Forelimb muscle (tissue), 1 donor: ENCODE measurements around the gene ABHD1. TPM values are rescaled to one million over a fixed set of nuclear protein-coding genes. Genes with fewer than 3 reads are reported as not detected.

Source experiments
- DNase-seq: peaks from one replicate; pipeline ENCODE4 v3.0.0-alpha.2; 2013; ENCODE audit warnings: low read depth
- polyA plus RNA-seq: library from polyadenylated mRNA; unstranded; fragments of 120-200 nt; gene quantifications from one replicate; pipeline ENCODE4 v1.2.1, GENCODE V29; 2013; ENCODE audit not compliant: insufficient read length

Gene ABHD1
- polyA plus RNA-seq, 1 donor, result 0.49 TPM

DNA sequence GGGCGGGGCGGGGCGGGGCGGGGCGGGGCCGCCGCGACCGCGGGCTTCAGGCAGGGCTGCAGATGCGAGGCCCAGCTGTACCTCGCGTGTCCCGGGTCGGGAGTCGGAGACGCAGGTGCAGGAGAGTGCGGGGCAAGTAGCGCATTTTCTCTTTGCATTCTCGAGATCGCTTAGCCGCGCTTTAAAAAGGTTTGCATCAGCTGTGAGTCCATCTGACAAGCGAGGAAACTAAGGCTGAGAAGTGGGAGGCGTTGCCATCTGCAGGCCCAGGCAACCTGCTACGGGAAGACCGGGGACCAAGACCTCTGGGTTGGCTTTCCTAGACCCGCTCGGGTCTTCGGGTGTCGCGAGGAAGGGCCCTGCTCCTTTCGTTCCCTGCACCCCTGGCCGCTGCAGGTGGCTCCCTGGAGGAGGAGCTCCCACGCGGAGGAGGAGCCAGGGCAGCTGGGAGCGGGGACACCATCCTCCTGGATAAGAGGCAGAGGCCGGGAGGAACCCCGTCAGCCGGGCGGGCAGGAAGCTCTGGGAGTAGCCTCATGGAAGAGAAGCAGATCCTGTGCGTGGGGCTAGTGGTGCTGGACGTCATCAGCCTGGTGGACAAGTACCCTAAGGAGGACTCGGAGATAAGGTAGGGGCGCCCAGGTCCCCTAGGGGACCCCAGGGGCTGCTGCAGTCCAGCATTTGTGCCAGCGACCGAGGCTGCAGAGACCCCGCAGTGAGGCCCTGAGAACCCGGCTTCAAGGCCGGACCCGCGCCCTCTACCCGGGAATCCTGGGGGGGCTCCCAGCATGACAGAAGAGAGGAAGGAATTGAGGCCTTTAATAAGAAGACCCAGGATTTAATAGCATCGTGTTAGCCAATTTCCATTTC is 36.7 kb upstream of the ABHD1 start, which contains the start of gene KHK:
KHK (plus strand) TSS at position 49 of the 870 bp plus-strand sequence; CDS start at position 537, 488 bp downstream.
- DNase-seq, result no peak

DNA sequence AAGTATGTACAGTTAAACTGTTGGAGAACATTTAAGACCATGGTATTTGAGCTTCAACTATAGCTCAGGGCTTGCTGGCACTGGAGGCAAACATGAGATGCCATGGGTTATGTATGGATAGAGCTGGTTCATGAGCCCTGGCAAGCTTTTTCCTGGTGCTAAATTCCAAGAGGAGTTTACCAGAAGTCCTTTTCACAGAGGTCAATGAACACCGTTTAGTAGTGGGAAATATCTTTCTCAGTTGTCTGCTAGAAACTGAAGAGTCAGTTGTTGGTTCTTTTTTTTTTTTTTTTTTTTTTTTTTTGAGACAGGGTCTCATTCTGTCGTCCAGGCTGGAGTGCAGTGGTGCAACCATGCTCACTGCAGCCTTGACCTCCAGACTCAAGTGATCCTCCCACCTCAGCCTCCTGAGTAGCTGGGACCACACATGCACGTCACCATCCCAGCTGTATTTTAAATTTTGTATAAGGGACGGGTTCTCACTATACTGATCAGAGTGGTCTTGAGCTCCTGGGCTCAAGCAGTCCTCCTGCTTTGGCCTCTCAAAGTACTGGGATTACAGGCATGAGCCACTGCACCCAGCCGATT is 35.7 kb upstream of the ABHD1 start:
- no peak for DNase-seq

DNA sequence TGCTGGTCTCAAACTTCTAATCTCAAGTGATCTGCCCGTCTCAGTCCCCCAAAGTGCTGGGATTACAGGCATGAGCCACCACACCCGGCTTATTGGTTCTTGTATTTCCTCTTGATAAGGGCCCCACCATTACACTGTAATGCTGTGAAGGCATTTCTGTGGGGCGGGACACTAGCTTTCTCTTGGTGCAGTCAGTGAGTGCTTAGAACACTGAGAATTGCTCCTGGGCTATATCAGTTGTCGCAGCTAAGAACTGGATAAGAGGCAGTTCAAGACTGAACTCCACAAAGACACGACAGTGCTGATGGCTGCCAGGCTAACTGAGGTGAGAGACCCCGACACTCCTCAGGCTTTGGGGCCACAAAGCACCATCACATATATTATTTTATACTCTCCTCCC is 35.0 kb upstream of the ABHD1 start:
- DNase-seq, result no peak

DNA sequence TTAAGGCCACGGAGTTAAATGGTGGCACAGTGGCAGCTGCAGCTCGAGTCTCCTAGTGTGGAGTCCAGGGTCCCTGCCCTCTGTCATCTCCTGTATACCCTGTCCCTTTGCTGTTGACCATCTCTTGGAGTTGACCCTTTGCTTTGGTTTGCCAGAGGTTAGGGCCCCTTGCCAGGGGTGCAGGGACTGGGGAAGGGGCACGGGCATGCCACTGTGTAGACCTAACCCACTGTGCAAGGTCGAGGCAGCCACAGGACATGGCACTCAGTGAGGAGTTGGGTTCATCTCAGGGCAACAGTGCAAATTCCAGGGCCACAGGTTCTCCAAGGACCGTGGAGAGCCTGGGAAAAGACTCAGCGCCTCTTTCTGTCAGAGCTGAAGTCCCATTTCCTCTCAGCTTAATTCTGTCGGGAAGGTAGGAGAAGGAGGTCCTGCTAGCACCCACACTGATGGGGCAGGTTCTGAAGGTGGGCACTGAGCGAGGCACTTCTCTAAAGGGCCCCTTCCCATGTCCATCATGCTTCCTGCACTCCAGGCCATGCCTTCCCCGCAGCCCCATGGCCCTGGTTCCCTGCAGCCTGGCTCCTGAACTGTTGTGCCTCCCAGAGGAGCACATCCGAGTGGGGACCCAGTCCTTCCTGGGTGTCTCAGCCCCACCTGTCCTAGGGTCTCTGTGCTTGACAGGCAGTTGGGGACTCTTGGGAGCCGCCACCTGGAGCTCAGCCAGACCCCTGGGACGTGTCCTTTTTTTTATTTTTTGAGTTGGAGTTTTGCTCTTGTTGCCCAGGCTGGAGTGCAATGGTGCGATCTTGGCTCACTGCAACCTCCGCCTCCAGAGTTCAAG is 34.3 kb upstream of the ABHD1 start:
- DNase-seq, result no peak

DNA sequence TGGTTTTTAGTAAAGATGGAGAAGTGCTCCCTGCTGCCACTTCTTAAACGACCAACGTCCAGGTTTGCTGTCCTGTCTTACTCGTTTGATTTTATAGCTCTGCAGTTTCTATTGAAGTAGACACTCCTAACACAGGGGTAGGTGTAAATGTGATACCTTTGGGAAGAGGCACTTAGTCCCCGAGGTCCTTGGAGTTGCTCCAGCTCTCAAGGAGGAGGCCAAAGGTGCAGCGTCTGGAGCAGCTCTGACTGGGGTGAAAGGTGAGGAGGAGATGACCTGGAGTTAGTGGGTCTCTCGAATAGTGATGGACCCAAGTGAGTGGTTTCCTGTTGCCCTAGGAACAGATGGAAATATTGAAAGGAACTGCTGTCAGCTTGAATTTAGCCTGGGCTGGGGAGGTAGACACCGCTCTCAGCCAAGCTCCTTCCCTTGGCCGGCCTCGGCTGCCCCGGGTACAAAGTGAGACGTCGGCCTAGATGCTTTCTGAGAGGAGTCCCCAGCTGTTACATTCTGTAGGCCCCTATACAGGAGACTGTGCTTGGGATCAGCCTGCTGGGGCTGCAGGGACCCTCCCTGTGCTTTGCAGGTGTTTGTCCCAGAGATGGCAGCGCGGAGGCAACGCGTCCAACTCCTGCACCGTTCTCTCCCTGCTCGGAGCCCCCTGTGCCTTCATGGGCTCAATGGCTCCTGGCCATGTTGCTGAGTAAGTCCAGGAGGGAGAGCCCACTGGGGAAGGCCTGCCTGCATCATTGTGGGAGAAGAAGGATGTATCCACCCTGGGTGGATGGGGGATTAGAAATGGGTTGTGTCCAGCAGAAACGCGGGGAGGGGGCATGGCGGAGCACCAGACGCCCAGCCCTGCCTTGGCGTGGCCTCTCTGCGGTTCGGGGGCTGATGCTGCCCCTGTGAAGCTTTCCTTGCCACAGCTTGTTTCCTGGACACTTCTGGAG is 31.6 kb upstream of the ABHD1 start:
- DNase-seq, result no peak

DNA sequence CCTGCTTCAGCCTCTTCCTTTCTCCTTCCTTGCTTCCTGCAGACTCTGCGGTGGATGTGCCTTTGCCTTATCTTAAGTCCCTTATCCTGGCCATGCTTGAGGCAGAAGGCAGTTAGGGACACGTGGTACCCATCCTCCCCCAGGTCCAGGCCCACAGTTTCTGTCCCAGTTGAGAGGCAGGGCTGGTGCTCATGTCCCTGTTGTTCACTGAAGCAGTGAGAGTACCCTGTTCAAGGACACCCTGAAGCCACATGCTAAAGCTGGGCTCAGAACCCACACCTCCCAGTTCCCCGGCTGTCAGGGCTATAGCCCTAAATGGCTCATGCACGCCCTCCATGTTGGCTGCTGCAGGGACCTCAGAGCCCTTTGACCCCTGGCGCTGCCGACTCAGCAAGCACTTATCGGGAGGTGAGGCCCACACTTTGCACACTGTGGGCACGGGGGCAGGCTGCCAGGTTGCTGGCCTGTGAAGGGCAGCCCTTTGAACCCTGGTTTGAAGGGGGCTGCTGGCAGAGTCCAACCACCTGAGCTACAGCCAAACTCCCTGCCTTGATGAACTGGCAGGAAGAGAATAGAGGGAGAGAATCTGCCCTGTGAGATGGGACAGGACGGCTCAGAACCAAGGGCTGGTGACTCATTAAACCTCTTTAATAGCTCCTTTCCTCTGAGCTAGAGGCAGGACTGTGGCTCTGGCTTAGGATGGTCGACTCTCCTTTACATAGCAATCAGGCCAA is 30.8 kb upstream of the ABHD1 start:
- DNase-seq, result no peak

DNA sequence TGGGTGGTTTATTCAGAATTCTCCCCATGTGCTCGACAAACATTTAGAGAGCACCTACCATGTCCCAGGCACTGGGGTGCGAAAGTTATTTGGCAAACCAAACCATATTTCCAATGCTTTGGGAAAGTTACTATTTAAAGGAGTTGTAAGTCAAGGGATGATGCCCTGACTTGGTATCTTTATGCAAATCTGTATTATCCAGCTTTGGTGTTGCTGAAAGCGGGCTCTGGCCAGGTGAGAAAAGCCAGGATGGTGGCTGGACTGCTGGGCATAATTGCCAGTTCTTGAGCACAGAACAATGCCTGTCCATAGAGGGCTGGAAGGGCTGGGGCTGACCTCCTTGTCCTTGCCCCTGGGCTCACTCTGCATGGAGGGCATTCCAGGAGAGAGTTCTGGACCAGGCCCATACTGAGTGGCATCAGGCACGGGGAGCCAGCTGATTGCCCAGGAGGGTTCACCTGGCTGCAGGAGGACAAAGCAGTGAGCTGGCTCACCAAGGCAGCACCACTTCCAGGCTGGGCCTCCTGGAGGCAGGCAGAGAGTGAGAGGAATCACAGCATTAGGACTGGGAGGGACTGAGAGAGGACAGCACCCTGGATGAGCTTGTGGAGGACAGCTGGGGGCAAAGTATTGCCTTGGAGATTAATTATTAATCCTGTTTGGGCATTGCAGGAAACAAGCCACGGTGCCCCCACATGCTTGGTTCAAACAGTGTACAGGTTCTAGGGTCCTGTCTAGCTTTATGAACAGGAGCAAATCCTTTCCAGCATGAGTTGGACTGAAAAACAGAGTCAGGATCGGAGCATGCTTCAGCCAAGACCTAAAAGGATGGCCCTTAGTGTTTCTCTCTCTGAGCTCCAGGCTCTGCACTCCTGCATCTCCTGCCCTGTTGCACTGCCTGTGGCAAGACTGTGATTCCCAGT is 29.9 kb upstream of the ABHD1 start:
- DNase-seq, result no peak

DNA sequence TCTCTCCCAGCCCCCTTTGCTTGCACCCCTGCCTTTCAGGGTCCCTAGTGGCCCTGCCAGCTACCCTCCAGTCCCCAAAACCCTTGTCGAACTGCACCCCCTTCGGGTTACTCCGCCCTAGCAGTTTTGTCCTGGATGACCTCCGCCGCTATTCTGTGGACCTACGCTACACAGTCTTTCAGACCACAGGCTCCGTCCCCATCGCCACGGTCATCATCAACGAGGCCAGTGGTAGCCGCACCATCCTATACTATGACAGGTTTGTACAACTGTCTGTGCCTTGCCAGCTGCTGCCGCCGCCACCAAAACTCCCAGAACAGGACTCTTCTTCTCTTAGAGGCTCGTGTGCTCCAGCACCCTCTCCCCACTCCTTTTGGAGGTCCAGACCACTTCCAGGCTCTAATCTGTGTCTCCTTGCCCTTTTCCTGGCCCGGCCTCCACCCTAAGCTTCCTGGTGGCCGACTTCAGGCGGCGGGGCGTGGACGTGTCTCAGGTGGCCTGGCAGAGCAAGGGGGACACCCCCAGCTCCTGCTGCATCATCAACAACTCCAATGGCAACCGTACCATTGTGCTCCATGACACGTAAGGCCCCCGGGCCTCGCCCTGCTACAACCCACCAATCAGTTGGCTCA is 29.1 kb upstream of the ABHD1 start:
- no peak for DNase-seq

DNA sequence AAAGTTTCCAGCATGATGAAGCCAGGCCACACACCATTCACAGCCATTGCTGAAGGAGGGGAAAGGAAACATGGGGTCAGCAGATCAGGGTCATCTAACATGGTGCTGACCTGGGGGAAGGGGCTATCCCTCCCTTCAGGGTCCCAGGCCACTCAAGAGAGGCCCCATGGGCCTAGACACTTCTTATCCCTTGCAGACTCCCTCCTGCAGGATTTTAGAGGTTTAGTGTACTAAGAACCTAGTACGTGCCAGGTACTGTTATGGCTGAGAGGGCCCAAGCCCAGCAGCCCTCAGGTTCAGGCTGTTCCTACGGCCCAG is 28.2 kb upstream of the ABHD1 start:
- no peak for DNase-seq

DNA sequence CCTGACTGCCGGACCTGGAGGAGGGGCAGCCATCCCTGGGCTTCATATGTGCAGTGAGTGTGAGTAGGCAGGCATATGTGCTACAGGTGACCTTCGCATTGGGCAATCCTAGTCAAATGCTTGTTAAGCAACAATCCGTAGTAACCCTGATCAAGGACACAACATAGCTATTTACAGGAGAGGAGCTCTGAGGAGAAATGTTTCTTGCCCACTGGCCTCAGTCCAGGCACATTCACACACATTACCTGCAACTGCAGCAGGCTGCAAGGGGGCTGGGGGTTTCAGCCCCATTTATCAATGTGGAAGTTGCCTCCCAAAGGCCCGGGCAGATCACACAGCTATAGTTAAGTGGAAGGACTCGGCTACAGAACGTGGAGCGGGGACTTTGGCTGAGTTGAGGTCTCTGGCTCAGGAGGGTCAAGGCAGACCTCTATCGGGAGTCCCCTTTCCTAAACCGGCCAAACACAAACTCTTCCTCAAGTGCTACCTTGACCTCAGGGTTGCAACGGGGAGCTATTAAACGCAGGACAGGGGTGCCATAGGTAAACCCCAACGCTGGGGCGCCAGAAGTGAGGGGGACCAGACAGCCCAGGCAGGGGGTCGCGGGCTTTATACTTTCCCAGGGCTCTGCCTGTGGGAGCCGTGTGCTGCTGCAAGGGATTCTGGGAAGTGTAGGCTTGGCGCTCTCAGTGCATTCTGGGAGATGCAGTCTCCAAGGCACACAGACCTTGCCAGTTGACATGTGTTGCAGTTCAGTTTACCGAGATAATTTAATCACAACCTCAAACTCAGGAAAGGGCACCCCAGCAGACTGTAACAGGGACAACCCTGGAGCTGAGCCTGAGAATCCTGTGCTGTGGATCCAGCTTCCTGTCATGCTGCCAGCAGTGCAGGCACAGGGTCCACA is 27.6 kb upstream of the ABHD1 start:
- DNase-seq, result no peak

DNA sequence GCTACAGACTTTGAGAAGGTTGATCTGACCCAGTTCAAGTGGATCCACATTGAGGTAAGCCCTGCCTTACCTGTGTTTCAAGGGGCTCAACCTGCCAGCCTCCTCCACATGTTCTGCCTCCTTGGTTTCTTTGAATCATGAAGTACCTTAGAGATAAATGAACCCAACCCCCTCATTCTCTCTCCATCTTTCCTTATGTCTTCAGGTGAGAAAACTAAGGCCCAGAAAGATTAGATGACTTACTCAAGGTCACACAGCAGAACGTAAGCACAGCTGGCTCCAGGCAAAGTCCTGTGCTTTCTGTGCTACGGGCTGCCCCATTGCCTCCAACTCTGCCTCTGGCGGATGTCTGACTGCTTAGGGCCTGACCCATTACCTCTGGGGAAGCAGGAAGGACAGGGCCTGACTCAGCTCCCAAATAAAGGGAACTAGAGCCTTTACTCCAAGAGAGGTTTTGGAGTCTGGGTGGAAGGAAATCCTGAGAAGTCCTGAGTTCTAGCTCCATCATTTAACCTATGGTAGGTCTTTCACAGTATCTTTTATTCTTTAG is 26.8 kb upstream of the ABHD1 start:
- no peak for DNase-seq

DNA sequence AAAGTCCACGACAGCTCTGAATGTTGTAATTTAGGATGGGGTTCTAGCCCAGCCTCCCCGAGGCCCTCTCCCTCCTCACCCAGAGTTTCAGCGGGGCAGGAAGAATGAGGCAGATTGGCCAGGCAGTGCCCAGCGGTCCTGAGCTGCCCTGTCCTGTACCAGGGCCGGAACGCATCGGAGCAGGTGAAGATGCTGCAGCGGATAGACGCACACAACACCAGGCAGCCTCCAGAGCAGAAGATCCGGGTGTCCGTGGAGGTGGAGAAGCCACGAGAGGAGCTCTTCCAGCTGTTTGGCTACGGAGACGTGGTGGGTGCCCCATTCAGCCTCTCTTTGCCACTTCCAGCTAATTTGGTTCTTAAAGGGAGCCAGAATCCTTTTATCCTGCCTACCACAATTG is 26.3 kb upstream of the ABHD1 start:
- DNase-seq, result no peak

DNA sequence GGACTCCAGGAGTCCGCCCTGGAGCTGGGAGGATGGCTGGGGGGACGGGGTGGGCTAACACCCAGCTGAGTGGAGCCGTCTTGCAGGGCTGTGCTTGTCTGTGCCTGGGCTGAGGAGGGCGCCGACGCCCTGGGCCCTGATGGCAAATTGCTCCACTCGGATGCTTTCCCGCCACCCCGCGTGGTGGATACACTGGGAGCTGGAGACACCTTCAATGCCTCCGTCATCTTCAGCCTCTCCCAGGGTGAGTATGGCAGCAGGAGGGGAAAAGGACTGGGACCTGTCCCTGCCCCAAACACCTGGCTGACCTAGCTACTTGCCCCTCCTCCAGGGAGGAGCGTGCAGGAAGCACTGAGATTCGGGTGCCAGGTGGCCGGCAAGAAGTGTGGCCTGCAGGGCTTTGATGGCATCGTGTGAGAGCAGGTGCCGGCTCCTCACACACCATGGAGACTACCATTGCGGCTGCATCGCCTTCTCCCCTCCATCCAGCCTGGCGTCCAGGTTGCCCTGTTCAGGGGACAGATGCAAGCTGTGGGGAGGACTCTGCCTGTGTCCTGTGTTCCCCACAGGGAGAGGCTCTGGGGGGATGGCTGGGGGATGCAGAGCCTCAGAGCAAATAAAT is 24.2 kb upstream of the ABHD1 start:
- DNase-seq, result no peak

DNA sequence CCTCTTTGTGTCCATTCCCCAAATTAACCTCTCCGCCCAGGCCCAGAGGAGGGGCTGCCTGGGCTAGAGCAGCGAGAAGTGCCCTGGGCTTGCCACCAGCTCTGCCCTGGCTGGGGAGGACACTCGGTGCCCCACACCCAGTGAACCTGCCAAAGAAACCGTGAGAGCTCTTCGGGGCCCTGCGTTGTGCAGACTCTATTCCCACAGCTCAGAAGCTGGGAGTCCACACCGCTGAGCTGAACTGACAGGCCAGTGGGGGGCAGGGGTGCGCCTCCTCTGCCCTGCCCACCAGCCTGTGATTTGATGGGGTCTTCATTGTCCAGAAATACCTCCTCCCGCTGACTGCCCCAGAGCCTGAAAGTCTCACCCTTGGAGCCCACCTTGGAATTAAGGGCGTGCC is 23.6 kb upstream of the ABHD1 start:
- DNase-seq, result no peak

DNA sequence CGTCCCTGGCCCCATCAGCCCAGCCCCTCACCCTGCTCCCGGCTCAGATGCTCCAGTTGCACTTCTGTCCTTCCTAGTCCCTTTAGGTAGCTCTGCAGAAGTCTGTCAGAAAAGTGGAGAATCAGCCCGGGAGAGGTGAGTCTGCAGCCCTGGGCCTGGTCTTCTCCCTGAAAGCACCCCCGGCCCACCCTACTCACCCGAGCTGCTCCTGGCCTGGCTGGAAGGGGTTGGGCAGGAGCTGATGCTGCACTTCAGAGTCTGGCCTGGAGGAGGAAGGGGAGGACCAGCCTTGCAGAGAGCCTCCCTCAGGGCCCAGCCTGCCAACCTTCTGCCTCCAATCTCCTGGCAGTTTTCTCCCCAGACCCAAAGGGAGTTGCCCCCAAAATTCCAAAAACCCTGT is 21.3 kb upstream of the ABHD1 start:
- no peak for DNase-seq

DNA sequence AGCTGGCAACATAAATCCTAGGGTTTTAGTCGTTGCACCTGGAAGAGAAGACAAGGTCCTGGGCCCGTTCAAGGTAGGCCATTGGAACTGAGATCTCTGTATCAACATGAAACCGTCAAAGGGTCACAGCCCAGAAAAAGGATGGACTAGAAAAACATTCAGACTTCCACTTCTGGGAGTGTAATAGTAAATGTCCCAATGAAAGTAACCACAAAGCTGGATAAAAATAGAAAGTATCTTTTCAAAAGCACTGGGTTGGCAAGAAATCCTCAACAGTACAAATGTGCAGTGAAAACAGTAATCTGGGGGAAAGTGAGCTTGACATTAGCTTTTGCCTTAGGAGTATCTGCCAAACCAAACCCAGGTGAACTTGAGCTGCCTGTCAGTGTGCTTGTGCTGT is 17.6 kb upstream of the ABHD1 start:
- no peak for DNase-seq

DNA sequence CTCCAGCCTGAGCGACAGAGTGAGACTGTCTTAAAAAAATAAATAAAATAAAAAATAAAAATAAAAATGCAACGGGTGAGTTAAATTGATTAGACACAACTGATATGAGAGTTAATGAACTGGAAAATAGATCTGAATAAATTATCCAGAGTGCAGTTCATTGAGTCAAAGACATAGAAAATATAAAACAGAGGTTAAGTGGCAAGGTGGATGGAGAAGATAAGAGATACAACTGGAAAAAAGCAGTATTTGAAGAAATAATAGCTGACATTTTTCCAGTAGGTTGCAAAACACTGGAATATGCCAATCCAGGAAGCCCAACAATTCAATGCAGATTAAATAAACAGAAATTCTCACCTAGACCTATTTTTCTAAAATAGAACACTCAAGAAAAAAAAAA is 15.4 kb upstream of the ABHD1 start:
- no peak for DNase-seq
